ENCODE results near the gene MAP4K4.

- TF ChIP-seq CTCF (IDR thresholded peaks at IDR 0.05; ENCODE audit: insufficient read depth, low read length, poor library complexity, severe bottlenecking) (no peak), EZH2phosphoT487 (conservative IDR thresholded peaks at IDR 0.05; ENCODE audit: low read length) (no peak)
Observed at GRCh38 chr2:101873543-101873942, 176.0 kb downstream of the MAP4K4 start.
